Uterus (tissue), 4 donors: ENCODE results near the gene ACADVL. TPM values are rescaled to one million over a fixed set of nuclear protein-coding genes. Genes with fewer than 3 reads are reported as not detected.

ENCODE experiments used
- DNase-seq, 2 donors: peaks; one replicate each; pipeline ENCODE4 v3.0.0-alpha.2; 2019 to 2020
- H3K27ac ChIP-seq, 2 donors: fragments of 200-600 bp; sonication (generic); 1 replicate in 1 of 2; 2 replicates in 1 of 2; pipeline ENCODE4 v1.5.1; 2016 to 2018
- H3K27me3 ChIP-seq, 2 donors: fragments of 200-600 bp; sonication (generic); one replicate each; pipeline ENCODE4 v1.5.1; 2018 to 2019; ENCODE audit warnings: control low read depth in 1 of 2
- H3K36me3 ChIP-seq, 2 donors: fragments of 200-600 bp; sonication (generic); one replicate each; pipeline ENCODE4 v1.5.1; 2019; ENCODE audit warnings: control low read depth in 1 of 2
- H3K4me1 ChIP-seq, 2 donors: fragments of 200-600 bp; sonication (generic); one replicate each; pipeline ENCODE4 v1.5.1; 2018 to 2019; ENCODE audit warnings: control low read depth in 1 of 2
- H3K4me3 ChIP-seq, 2 donors: fragments of 200-600 bp; sonication (generic); 1 replicate in 1 of 2; 2 replicates in 1 of 2; pipeline ENCODE4 v1.5.1; 2018 to 2019; ENCODE audit warnings: mild to moderate bottlenecking in 1 of 2
- H3K9me3 ChIP-seq, 2 donors: fragments of 200-600 bp; sonication (generic); one replicate each; pipeline ENCODE4 v1.5.1; 2019; ENCODE audit warnings: control low read depth in 1 of 2
- CTCF ChIP-seq, 4 experiments: fragments of 200-600 bp in 2 of 4; fragments of 450-650 bp in 2 of 4; sonication (generic) in 2 of 4; IDR thresholded peaks; one replicate each; pipeline ENCODE4 v1.5.1; 2016 to 2019; ENCODE audit warnings: antibody characterized with exemption in 4 of 4, mild to moderate bottlenecking in 2 of 4, moderate library complexity in 1 of 4
- POLR2A ChIP-seq, 2 donors: fragments of 450-650 bp; IDR thresholded peaks; one replicate each; pipeline ENCODE4 v1.6.1; 2016; ENCODE audit warnings: antibody characterized with exemption in 2 of 2, mild to moderate bottlenecking in 1 of 2, moderate library complexity in 1 of 2
- intact Hi-C: fragments of 100-400 bp; cut with DNase I; formaldehyde crosslinking; loops from one replicate; pipeline ENCODE4 v1.15.1; 2023; ENCODE audit warnings: low total_unique reads
- total RNA-seq, 4 donors: library from RNA; depleted of rRNA in 3 of 4; stranded (reverse); fragments of >200 nt in 3 of 4; gene quantifications; one replicate each; pipeline versions ENCODE4 v1.1.0 to v1.2.4, GENCODE V29; 2014 to 2023
- donor health status: DM: yes; HTN: yes; CAD: no.

Gene ACADVL
- total RNA-seq, 4 donors from 2014 or later = 167 to 800 (median 399) TPM

DNA sequence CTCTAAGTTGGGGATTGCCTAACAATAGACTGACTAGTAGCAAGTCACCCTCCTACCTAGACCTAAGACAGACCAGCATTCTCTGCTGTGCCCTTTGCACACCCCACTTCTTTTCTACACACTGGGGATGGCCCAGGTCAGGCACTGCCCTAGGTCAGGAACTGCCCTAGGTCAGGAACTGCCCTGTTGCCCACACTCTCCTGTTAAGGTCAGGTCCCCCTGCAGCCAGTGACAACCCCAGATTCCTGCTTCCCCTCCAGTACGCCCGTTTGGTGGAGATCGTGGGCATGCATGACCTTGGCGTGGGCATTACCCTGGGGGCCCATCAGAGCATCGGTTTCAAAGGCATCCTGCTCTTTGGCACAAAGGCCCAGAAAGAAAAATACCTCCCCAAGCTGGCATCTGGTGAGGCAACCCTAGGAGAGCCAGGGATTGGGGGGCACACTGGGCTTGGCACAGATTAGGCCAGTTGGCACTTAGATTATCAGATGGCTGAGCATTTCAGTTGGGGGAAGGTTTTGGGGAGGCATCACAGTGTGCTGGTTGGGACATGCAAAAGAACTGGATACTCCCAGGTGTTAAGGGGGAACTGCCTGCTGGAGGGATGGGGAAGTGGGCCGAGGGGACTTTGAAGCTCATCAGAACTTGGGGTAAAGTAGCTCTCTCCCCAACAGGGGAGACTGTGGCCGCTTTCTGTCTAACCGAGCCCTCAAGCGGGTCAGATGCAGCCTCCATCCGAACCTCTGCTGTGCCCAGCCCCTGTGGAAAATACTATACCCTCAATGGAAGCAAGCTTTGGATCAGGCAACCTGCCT, 1.7 kb downstream of the ACADVL start:
- peak in 1 of 2 donors; percentile 18 for DNase-seq

DNA sequence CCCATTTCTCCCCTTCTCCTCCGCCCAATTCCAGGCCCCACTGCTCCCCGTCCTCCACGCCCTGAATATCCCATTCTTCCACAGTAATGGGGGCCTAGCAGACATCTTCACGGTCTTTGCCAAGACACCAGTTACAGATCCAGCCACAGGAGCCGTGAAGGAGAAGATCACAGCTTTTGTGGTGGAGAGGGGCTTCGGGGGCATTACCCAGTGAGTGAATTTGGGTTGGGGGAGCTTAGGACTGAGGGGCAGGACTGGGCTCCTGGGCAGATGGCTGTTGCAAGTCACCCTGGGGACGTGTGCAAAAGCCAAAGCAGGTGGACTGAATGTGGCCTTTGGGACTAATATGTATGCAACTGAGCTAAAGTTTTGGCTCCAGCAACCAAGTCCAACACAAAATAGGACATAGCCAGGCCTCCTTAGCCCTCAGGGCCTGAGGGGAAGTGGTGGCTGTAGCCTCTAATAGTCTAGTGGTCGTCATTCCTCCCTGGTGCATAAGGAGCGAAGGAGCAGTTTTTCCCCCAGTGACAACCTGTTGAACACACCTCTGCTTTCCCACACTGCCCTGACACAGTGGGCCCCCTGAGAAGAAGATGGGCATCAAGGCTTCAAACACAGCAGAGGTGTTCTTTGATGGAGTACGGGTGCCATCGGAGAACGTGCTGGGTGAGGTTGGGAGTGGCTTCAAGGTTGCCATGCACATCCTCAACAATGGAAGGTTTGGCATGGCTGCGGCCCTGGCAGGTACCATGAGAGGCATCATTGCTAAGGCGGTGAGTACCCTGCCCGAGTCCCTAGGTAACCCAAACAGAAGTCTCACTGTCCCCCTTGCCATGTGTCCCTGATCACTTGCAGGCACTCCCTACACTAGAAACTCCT, 2.6 kb downstream of the ACADVL start:
- H3K9me3 ChIP-seq = no peaks in the 10 kb centered on the region
- intact Hi-C loops = no loop called here
- no peak overlapping the region for H3K4me3 ChIP-seq
- H3K27ac ChIP-seq = no peak overlapping the region
- TF ChIP-seq CTCF (IDR thresholded peaks at IDR 0.05) = no peak
- TF ChIP-seq POLR2A (IDR thresholded peaks at IDR 0.05) = no peak
- DNase-seq = peak in 1 of 2 donors; percentile 25
- no peaks in the 10 kb centered on the region for H3K36me3 ChIP-seq
- no peaks in the 10 kb centered on the region for H3K27me3 ChIP-seq
- H3K4me1 ChIP-seq = peaks cover 0 to 5% of the 10 kb centered on the region in 2 donors

More for the DNA sequence above, 1.7 kb downstream of the ACADVL start:
- no peak for TF ChIP-seq POLR2A (IDR thresholded peaks at IDR 0.05)
- no peak for TF ChIP-seq CTCF (IDR thresholded peaks at IDR 0.05)
- Histone ChIP-seq H3K4me3 (no peak overlapping the region), H3K27ac (peak overlapping the region; percentile 92 to 97), H3K27me3 (no peaks in the 10 kb centered on the region), H3K9me3 (no peaks in the 10 kb centered on the region), H3K36me3 (no peaks in the 10 kb centered on the region), H3K4me1 (peaks cover 0 to 5% of the 10 kb centered on the region in 2 donors)
- intact Hi-C loops = no loop called here

GRCh38 chr17:7222972-7223292, 3.2 kb downstream of the ACADVL start:
- Histone ChIP-seq H3K4me1 (peaks cover 0 to 5% of the 10 kb centered on the region in 2 donors), H3K27me3 (no peaks in the 10 kb centered on the region), H3K27ac (no peak overlapping the region), H3K36me3 (no peaks in the 10 kb centered on the region), H3K4me3 (no peak overlapping the region), H3K9me3 (no peaks in the 10 kb centered on the region)
- TF ChIP-seq POLR2A (IDR thresholded peaks at IDR 0.05) (no peak), CTCF (IDR thresholded peaks at IDR 0.05) (no peak)
- no peak for DNase-seq
- intact Hi-C loops = no loop called here

DNA sequence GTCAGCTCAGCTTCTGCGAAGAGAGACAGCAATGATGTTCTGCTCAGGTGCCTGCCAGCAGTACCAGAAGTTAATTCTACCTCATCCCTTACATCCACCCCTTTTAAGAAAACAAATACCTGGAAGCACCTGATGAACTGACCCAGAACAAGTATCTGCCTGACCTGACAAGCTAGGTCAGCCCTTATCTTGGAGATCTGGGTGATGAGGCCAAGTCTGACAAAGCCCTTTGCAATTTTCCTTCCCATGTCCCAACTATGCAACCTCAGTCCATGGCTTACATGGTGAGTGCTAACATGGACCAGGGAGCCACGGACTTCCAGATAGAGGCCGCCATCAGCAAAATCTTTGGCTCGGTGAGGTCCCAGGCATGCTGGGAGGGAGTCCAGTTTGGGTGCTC, 3.6 kb downstream of the ACADVL start:
- intact Hi-C loops = no loop called here
- Histone ChIP-seq H3K4me3 (no peak overlapping the region), H3K9me3 (no peaks in the 10 kb centered on the region), H3K4me1 (peaks cover 0 to 1% of the 10 kb centered on the region in 2 donors), H3K27me3 (no peaks in the 10 kb centered on the region), H3K36me3 (no peaks in the 10 kb centered on the region), H3K27ac (no peak overlapping the region)
- TF ChIP-seq CTCF (IDR thresholded peaks at IDR 0.05) (no peak), POLR2A (IDR thresholded peaks at IDR 0.05) (no peak)
- DNase-seq = no peak

GRCh38 chr17:7224110-7224509, 4.4 kb downstream of the ACADVL start:
- no peaks in the 10 kb centered on the region for H3K9me3 ChIP-seq
- H3K27ac ChIP-seq = no peak overlapping the region
- H3K4me3 ChIP-seq = no peak overlapping the region
- H3K27me3 ChIP-seq = no peaks in the 10 kb centered on the region
- DNase-seq = no peak
- no peaks in the 10 kb centered on the region for H3K4me1 ChIP-seq
- H3K36me3 ChIP-seq = no peaks in the 10 kb centered on the region
- intact Hi-C loops = no loop called here
- TF ChIP-seq CTCF (IDR thresholded peaks at IDR 0.05) = no peak
- no peak for TF ChIP-seq POLR2A (IDR thresholded peaks at IDR 0.05)
